ENCODE results near the gene ITGA11. TPM values are rescaled to one million over a fixed set of nuclear protein-coding genes. Genes with fewer than 3 reads are reported as not detected.

ITGA11 gene
- total and polyA plus RNA-seq, 2 of the 13 experiments (the other 11 are each of a cell fraction or from before 2014, with no cell fraction given), result not detected

- TF ChIP-seq MAFF (IDR thresholded peaks at IDR 0.05; ENCODE audit: low read depth, low read length), result no peak
- no peak for TF ChIP-seq JUNB (CRISPR knock-in tag; IDR thresholded peaks at IDR 0.05; ENCODE audit: borderline replicate concordance)
- TF ChIP-seq SRSF1 (optimal IDR thresholded peaks at IDR 0.05; ENCODE audit: low read depth, low read length), result no peak
- no peak for TF ChIP-seq PRDM15 (CRISPR knock-in tag; IDR thresholded peaks at IDR 0.05)
- no peak for TF ChIP-seq ELF1 (CRISPR knock-in tag; IDR thresholded peaks at IDR 0.05)
- TF ChIP-seq CTCF (CRISPR knock-in tag; IDR thresholded peaks at IDR 0.05), result no peak
- no peak for TF ChIP-seq ZFX (CRISPR knock-in tag; IDR thresholded peaks at IDR 0.05; ENCODE audit: low read depth)
- no peak for TF ChIP-seq SRSF4 (IDR thresholded peaks at IDR 0.05; ENCODE audit: low read depth, low read length, poor library complexity, severe bottlenecking)
- no peak for TF ChIP-seq ZBTB7B (CRISPR knock-in tag; IDR thresholded peaks at IDR 0.05)
Observed at GRCh38 chr15:68414591-68414990, 17.4 kb downstream of the ITGA11 start (continued).
